HG03354 (cell line): Measurements from ENCODE around the gene RSPO1.
"Not testable (repeated sequence)": the region's sequence is repeated elsewhere in the genome, so short reads cannot be mapped to it uniquely, and the experiment has no call there.

Source experiments
- ATAC-seq: cut with Tn5 transposase; IDR thresholded peaks from one replicate; pipeline ENCODE4 v1.9.1; 2021; ENCODE audit warnings: mild to moderate bottlenecking; ENCODE audit not compliant: unreplicated experiment, poor library complexity, severe bottlenecking

RSPO1 gene

GRCh38 chr1:37588939-37589338 lies 45.8 kb downstream of the RSPO1 start:
- no peak for ATAC-seq

- ATAC-seq: not testable (repeated sequence)
These were observed 50.1 kb downstream of the RSPO1 start for GRCh38 chr1:37584544-37584943.

- ATAC-seq: no peak
These were observed 59.0 kb downstream of the RSPO1 start for GRCh38 chr1:37575692-37576091.

- no peak for ATAC-seq
These were observed 59.7 kb downstream of the RSPO1 start for GRCh38 chr1:37574834-37575480.

GRCh38 chr1:37570528-37571334 lies 64.0 kb downstream of the RSPO1 start:
- no peak for ATAC-seq

- no peak for ATAC-seq
These were observed 67.7 kb downstream of the RSPO1 start for GRCh38 chr1:37567023-37567422.

- no peak for ATAC-seq
These were observed 69.8 kb downstream of the RSPO1 start for GRCh38 chr1:37564892-37565291.

- ATAC-seq: no peak
These were observed 71.7 kb downstream of the RSPO1 start for GRCh38 chr1:37562984-37563383.
